ENCODE data around the gene ZNF385A.
A peak's percentile ranks its signal among the peaks of the same experiment; 100 is the strongest.

The ZNF385A gene

DNA sequence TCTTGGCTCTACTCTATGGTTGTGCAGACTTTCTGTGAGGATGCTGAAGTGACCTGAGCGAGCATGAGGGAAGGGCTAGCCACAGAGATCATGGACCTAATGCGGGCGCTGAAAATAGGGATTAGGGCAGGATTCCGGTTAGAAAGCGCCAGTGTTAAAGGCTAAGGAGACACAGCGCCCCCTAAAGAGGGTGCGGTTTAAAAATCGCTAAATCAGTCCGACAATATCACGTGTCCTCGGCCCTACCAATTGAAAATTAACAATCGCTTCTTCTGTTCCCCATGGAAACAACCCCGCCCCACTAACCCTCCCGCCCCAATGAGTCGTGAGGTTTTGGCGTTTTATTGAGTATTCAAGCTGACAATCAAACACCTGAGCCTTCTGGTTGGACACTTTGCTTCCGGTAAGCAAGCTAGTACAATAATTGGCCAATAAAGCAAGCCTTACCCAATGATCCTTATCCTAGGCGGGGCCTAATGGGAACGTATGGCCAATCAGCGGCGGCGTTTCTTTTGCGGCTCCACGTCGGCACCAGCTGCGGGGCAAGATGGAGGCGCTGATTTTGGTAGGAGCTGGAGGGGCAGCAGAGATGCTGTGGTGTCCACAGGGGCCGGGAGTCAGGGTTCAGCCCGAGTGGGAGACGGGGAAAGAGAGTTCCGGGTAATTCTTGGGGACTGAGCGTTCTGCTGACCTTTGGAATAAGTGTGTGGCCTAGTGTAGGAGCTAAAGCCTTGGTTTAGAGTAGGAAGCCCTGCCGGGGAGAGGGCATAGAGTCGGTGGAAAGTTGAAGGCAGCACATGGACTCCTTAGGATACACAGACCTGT, 59.7 kb downstream of the ZNF385A start, which contains the start of gene COPZ1:
COPZ1 (plus strand) TSS at position 515 of the 825 bp plus-strand sequence; CDS start at position 548, 33 bp downstream.
- DNase-seq, result peak; percentile 63

DNA sequence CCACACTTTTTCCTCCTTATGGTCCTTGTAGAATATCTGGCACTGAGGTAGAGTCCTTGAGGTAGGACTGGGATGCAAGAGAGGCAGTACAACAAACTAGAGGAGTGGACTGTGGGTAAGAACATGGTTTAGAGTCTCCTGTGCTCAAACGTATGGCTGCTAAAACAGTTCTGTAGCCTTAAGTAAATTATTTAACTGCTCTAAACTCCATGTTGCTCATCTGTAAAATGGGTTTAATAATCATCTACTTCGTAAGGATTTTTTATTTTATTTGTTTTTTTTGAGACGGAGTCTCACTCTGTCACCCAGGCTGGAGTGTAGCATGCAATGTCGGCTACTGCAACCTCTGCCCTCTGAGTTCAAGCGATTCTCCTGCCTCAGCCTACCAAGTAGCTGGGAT, 63.2 kb downstream of the ZNF385A start:
- DNase-seq, result no peak

Measured in activated gamma-delta T cell (primary cell).